ENCODE results near the gene OR10H4. TPM values are rescaled to one million over a fixed set of nuclear protein-coding genes. Genes with fewer than 3 reads are reported as not detected.

Gene OR10H4
- total and polyA plus RNA-seq, 2 donors = not detected

- no peaks in the 10 kb centered on the region for H3K36me3 ChIP-seq (ENCODE audit: control insufficient read depth in 2 of 2, insufficient read depth in 2 of 2, low read length in 1 of 2)
- WGBS = 64% methylated on average over 3 of the region's 3 CpGs
- DNase-seq (ENCODE audit: low read depth in 6 of 9, low spot score in 9 of 9) = no peak
Observed at GRCh38 chr19:15935167-15935702, 13.6 kb upstream of the OR10H4 start.

GRCh38 chr19:15936173-15936572 is 12.6 kb upstream of the OR10H4 start:
- 94% methylated on average over 3 of the region's 3 CpGs for WGBS

More at GRCh38 chr19:15935167-15935702, 13.6 kb upstream of the OR10H4 start:
- Histone ChIP-seq H3K4me3 (ENCODE audit: low read length in 2 of 2) (no peak overlapping the region), H3K27ac (ENCODE audit: low read depth in 1 of 2, low read length in 1 of 2) (no peak overlapping the region), H3K9me3 (ENCODE audit: control insufficient read depth in 2 of 2, insufficient read depth in 1 of 2, low read length in 1 of 2) (peaks cover 0 to 13% of the 10 kb centered on the region in 2 donors), H3K27me3 (ENCODE audit: control insufficient read depth in 2 of 2, insufficient read depth in 1 of 2, low read length in 1 of 2) (peaks cover 0 to 3% of the 10 kb centered on the region in 2 donors), H3K4me1 (ENCODE audit: control insufficient read depth in 2 of 2, insufficient read depth in 2 of 2, low read length in 2 of 2) (no peaks in the 10 kb centered on the region)

GRCh38 chr19:15936950-15937349 is 11.9 kb upstream of the OR10H4 start:
- Histone ChIP-seq H3K27me3 (ENCODE audit: control insufficient read depth in 2 of 2, insufficient read depth in 1 of 2, low read length in 1 of 2) (no peaks in the 10 kb centered on the region), H3K27ac (ENCODE audit: low read depth in 1 of 2, low read length in 1 of 2) (no peak overlapping the region), H3K9me3 (ENCODE audit: control insufficient read depth in 2 of 2, insufficient read depth in 1 of 2, low read length in 1 of 2) (peaks cover 0 to 13% of the 10 kb centered on the region in 2 donors), H3K4me3 (ENCODE audit: low read length in 2 of 2) (no peak overlapping the region), H3K4me1 (ENCODE audit: control insufficient read depth in 2 of 2, insufficient read depth in 2 of 2, low read length in 2 of 2) (no peaks in the 10 kb centered on the region), H3K36me3 (ENCODE audit: control insufficient read depth in 2 of 2, insufficient read depth in 2 of 2, low read length in 1 of 2) (no peaks in the 10 kb centered on the region)
- DNase-seq (ENCODE audit: low read depth in 6 of 9, low spot score in 9 of 9) = no peak
- 90% methylated on average over 2 of the region's 2 CpGs for WGBS

More at GRCh38 chr19:15936173-15936572, 12.6 kb upstream of the OR10H4 start:
- no peak for DNase-seq (ENCODE audit: low read depth in 6 of 9, low spot score in 9 of 9)
- Histone ChIP-seq H3K36me3 (ENCODE audit: control insufficient read depth in 2 of 2, insufficient read depth in 2 of 2, low read length in 1 of 2) (no peaks in the 10 kb centered on the region), H3K4me1 (ENCODE audit: control insufficient read depth in 2 of 2, insufficient read depth in 2 of 2, low read length in 2 of 2) (no peaks in the 10 kb centered on the region), H3K27me3 (ENCODE audit: control insufficient read depth in 2 of 2, insufficient read depth in 1 of 2, low read length in 1 of 2) (no peaks in the 10 kb centered on the region), H3K27ac (ENCODE audit: low read depth in 1 of 2, low read length in 1 of 2) (no peak overlapping the region), H3K9me3 (ENCODE audit: control insufficient read depth in 2 of 2, insufficient read depth in 1 of 2, low read length in 1 of 2) (peaks cover 0 to 13% of the 10 kb centered on the region in 2 donors), H3K4me3 (ENCODE audit: low read length in 2 of 2) (no peak overlapping the region)

GRCh38 chr19:15937771-15938170 is 11.0 kb upstream of the OR10H4 start:
- no peak for DNase-seq (ENCODE audit: low read depth in 6 of 9, low spot score in 9 of 9)
- Histone ChIP-seq H3K4me1 (ENCODE audit: control insufficient read depth in 2 of 2, insufficient read depth in 2 of 2, low read length in 2 of 2) (no peaks in the 10 kb centered on the region), H3K27ac (ENCODE audit: low read depth in 1 of 2, low read length in 1 of 2) (no peak overlapping the region), H3K9me3 (ENCODE audit: control insufficient read depth in 2 of 2, insufficient read depth in 1 of 2, low read length in 1 of 2) (peaks cover 0 to 13% of the 10 kb centered on the region in 2 donors), H3K27me3 (ENCODE audit: control insufficient read depth in 2 of 2, insufficient read depth in 1 of 2, low read length in 1 of 2) (no peaks in the 10 kb centered on the region), H3K4me3 (ENCODE audit: low read length in 2 of 2) (no peak overlapping the region), H3K36me3 (ENCODE audit: control insufficient read depth in 2 of 2, insufficient read depth in 2 of 2, low read length in 1 of 2) (no peaks in the 10 kb centered on the region)
- 59% methylated on average over 2 of the region's 2 CpGs for WGBS

GRCh38 chr19:15944401-15944800 is 4.4 kb upstream of the OR10H4 start:
- Histone ChIP-seq H3K27me3 (ENCODE audit: control insufficient read depth in 2 of 2, insufficient read depth in 1 of 2, low read length in 1 of 2) (no peaks in the 10 kb centered on the region), H3K36me3 (ENCODE audit: control insufficient read depth in 2 of 2, insufficient read depth in 2 of 2, low read length in 1 of 2) (no peaks in the 10 kb centered on the region), H3K4me3 (ENCODE audit: low read length in 2 of 2) (no peak overlapping the region), H3K27ac (ENCODE audit: low read depth in 1 of 2, low read length in 1 of 2) (no peak overlapping the region), H3K4me1 (ENCODE audit: control insufficient read depth in 2 of 2, insufficient read depth in 2 of 2, low read length in 2 of 2) (no peaks in the 10 kb centered on the region), H3K9me3 (ENCODE audit: control insufficient read depth in 2 of 2, insufficient read depth in 1 of 2, low read length in 1 of 2) (no peaks in the 10 kb centered on the region)
- WGBS = 69% methylated on average over 4 of the region's 4 CpGs
- no peak for DNase-seq (ENCODE audit: low read depth in 6 of 9, low spot score in 9 of 9)

GRCh38 chr19:15945301-15945700 is 3.5 kb upstream of the OR10H4 start:
- H3K4me1 ChIP-seq (ENCODE audit: control insufficient read depth in 2 of 2, insufficient read depth in 2 of 2, low read length in 2 of 2) = no peaks in the 10 kb centered on the region
- H3K4me3 ChIP-seq (ENCODE audit: low read length in 2 of 2) = no peak overlapping the region
- no peak for DNase-seq (ENCODE audit: low read depth in 6 of 9, low spot score in 9 of 9)
- no peak overlapping the region for H3K27ac ChIP-seq (ENCODE audit: low read depth in 1 of 2, low read length in 1 of 2)
- WGBS = 52% methylated on average over 4 of the region's 4 CpGs
- H3K9me3 ChIP-seq (ENCODE audit: control insufficient read depth in 2 of 2, insufficient read depth in 1 of 2, low read length in 1 of 2) = no peaks in the 10 kb centered on the region
- no peaks in the 10 kb centered on the region for H3K27me3 ChIP-seq (ENCODE audit: control insufficient read depth in 2 of 2, insufficient read depth in 1 of 2, low read length in 1 of 2)
- no peaks in the 10 kb centered on the region for H3K36me3 ChIP-seq (ENCODE audit: control insufficient read depth in 2 of 2, insufficient read depth in 2 of 2, low read length in 1 of 2)

- no peak overlapping the region for H3K4me3 ChIP-seq (ENCODE audit: low read length in 2 of 2)
- H3K27ac ChIP-seq (ENCODE audit: low read depth in 1 of 2, low read length in 1 of 2) = no peak overlapping the region
- H3K9me3 ChIP-seq (ENCODE audit: control insufficient read depth in 2 of 2, insufficient read depth in 1 of 2, low read length in 1 of 2) = no peaks in the 10 kb centered on the region
- 91% methylated on average over 6 of the region's 6 CpGs for WGBS
- H3K36me3 ChIP-seq (ENCODE audit: control insufficient read depth in 2 of 2, insufficient read depth in 2 of 2, low read length in 1 of 2) = no peaks in the 10 kb centered on the region
- DNase-seq (ENCODE audit: low read depth in 6 of 9, low spot score in 9 of 9) = no peak
- peaks cover 0 to 3% of the 10 kb centered on the region in 2 donors for H3K27me3 ChIP-seq (ENCODE audit: control insufficient read depth in 2 of 2, insufficient read depth in 1 of 2, low read length in 1 of 2)
- no peaks in the 10 kb centered on the region for H3K4me1 ChIP-seq (ENCODE audit: control insufficient read depth in 2 of 2, insufficient read depth in 2 of 2, low read length in 2 of 2)
Observed at GRCh38 chr19:15954820-15955219, 6.0 kb downstream of the OR10H4 start.

GRCh38 chr19:15962319-15962718 is 13.5 kb downstream of the OR10H4 start:
- Histone ChIP-seq H3K27me3 (ENCODE audit: control insufficient read depth in 2 of 2, insufficient read depth in 1 of 2, low read length in 1 of 2) (no peaks in the 10 kb centered on the region), H3K9me3 (ENCODE audit: control insufficient read depth in 2 of 2, insufficient read depth in 1 of 2, low read length in 1 of 2) (peaks cover 2 to 9% of the 10 kb centered on the region in 2 donors), H3K27ac (ENCODE audit: low read depth in 1 of 2, low read length in 1 of 2) (no peak overlapping the region), H3K36me3 (ENCODE audit: control insufficient read depth in 2 of 2, insufficient read depth in 2 of 2, low read length in 1 of 2) (no peaks in the 10 kb centered on the region), H3K4me3 (ENCODE audit: low read length in 2 of 2) (no peak overlapping the region), H3K4me1 (ENCODE audit: control insufficient read depth in 2 of 2, insufficient read depth in 2 of 2, low read length in 2 of 2) (no peaks in the 10 kb centered on the region)
- 79% methylated on average over 6 of the region's 6 CpGs for WGBS
- no peak for DNase-seq (ENCODE audit: low read depth in 6 of 9, low spot score in 9 of 9)

GRCh38 chr19:15964231-15964630 is 15.4 kb downstream of the OR10H4 start:
- H3K4me3 ChIP-seq (ENCODE audit: low read length in 2 of 2) = no peak overlapping the region
- H3K27me3 ChIP-seq (ENCODE audit: control insufficient read depth in 2 of 2, insufficient read depth in 1 of 2, low read length in 1 of 2) = no peaks in the 10 kb centered on the region
- H3K4me1 ChIP-seq (ENCODE audit: control insufficient read depth in 2 of 2, insufficient read depth in 2 of 2, low read length in 2 of 2) = no peaks in the 10 kb centered on the region
- H3K9me3 ChIP-seq (ENCODE audit: control insufficient read depth in 2 of 2, insufficient read depth in 1 of 2, low read length in 1 of 2) = peaks cover 2 to 9% of the 10 kb centered on the region in 2 donors
- no peak for DNase-seq (ENCODE audit: low read depth in 6 of 9, low spot score in 9 of 9)
- H3K36me3 ChIP-seq (ENCODE audit: control insufficient read depth in 2 of 2, insufficient read depth in 2 of 2, low read length in 1 of 2) = no peaks in the 10 kb centered on the region
- WGBS = 91% methylated on average over 2 of the region's 2 CpGs
- H3K27ac ChIP-seq (ENCODE audit: low read depth in 1 of 2, low read length in 1 of 2) = no peak overlapping the region
